ENCODE results near the gene CYP27B1. TPM values are rescaled to one million over a fixed set of nuclear protein-coding genes. Genes with fewer than 3 reads are reported as not detected.

Gene CYP27B1, protein sequence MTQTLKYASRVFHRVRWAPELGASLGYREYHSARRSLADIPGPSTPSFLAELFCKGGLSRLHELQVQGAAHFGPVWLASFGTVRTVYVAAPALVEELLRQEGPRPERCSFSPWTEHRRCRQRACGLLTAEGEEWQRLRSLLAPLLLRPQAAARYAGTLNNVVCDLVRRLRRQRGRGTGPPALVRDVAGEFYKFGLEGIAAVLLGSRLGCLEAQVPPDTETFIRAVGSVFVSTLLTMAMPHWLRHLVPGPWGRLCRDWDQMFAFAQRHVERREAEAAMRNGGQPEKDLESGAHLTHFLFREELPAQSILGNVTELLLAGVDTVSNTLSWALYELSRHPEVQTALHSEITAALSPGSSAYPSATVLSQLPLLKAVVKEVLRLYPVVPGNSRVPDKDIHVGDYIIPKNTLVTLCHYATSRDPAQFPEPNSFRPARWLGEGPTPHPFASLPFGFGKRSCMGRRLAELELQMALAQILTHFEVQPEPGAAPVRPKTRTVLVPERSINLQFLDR
- 1 to 10 TPM; 3.3 to 4.3 TPM for total RNA-seq

DNA sequence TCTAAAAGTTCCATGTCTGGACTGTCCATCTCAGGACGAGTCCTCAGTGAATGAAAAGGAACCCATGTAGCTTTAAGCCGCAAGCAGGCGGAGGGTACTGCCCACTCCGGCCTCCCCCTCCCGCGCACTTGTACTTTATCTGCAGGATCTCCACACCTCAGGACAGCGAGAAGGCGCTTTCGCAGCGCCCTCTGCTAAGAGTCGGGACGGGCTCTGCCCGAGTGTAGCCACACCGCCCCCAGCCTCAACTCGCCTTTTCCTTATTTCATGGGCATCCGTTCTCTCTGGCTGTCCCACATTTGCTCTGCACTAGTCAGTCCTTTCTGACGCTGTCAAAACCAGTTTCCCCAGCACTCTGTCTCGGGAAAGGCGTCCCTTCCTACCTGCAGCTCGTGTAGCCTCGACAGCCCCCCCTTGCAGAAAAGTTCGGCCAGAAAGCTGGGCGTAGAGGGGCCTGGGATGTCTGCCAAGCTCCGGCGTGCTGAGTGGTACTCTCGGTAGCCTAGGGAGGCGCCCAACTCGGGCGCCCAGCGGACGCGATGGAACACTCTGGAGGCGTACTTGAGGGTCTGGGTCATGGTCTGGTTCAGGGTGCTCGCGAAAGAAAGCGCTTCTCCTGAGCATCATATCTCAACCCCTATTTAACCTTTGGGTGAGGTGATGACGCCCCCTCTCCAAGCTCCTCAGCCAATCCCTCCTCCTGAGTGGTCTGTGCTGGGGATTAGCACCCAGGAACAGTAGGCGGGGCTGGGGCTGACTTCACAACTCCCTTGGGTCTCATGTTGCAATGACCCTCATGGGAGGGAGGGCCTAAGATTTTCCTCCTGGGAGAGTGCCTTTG is at the start of gene CYP27B1:
CYP27B1 (minus strand) TSS at position 615 of the 841 bp plus-strand sequence; CDS start at position 578, 37 bp downstream.
- H3K36me3 Mint-ChIP-seq (ENCODE audit: low read depth) = peaks cover 3% of the 10 kb centered on the region
- ChIA-PET CTCF (interaction anchor here (0.8 to 4.7 kb wide), 7 partner anchors 8 to 174 kb away, joined by 3 to 34 read pairs (median 4); partner anchors contain the start of genes MARCHF9 and TSFM), POLR2A (interaction anchor here (0.6 to 3.2 kb wide), 4 partner anchors 10 to 81 kb away, joined by 3 to 15 read pairs (median 4); partner anchors contain the start of genes CDK4 and TSFM)
- no peak within 1 kb of the TSS for H3K27ac Mint-ChIP-seq
- peaks cover 43% of the 10 kb centered on the region for H3K4me1 Mint-ChIP-seq
- peaks cover 12% of the 10 kb centered on the region for H3K27me3 Mint-ChIP-seq
- H3K9me3 Mint-ChIP-seq = no peaks in the 10 kb centered on the region
- no peak for DNase-seq
- peak within 1 kb of the TSS; percentile 85 for H3K4me3 Mint-ChIP-seq

DNA sequence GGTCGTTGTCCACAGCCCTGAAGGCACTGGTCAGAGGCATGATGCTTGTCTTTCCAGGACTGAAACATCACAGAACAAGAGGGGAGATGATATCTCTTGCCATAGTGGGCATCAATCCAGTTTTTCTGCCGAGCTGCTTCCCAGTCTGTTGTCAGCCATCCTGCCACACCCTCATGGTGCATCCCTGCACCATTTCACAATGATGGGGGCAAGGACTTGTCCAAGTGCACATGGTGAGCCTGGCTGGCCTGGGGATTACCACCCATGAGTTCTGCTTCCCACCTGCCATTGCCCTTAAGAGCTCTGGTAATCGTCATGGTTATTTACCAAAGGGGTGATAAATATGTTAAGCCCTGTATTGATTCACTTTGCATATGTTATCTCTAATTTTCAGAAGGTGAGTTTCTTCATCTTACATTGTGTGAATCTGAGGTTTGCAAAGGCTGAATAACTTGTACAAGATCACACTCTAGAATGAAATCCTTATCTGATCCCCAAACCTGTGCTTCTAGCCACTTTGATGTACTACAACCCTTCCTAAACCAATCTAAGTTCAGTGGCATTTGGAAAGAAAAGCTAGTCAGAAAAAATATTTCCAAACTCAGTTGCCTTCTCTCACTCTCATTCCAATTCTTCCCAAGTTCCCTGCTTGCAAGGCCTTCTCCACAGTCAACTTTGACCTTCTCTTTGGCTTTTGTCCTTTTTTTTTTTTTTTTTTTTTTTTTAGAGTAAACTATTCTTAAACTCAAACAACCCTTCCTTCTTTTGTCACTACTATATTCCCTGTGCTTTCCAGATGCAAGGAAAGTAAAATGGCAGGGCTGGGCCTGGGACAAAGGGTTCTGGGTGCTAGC is 49.4 kb upstream of the CYP27B1 start:
- H3K4me3 Mint-ChIP-seq = no peak overlapping the region
- peaks cover 4% of the 10 kb centered on the region for H3K4me1 Mint-ChIP-seq
- DNase-seq = no peak
- POLR2A ChIA-PET = no interaction called here
- no peak overlapping the region for H3K27ac Mint-ChIP-seq
- no peaks in the 10 kb centered on the region for H3K9me3 Mint-ChIP-seq
- CTCF ChIA-PET = interaction anchor here (0.9 to 3.9 kb wide), 4 partner anchors 13 to 89 kb away, joined by 3 to 11 read pairs (median 5); no protein-coding TSS in a partner anchor
- H3K36me3 Mint-ChIP-seq (ENCODE audit: low read depth) = peaks cover 7% of the 10 kb centered on the region
- no peaks in the 10 kb centered on the region for H3K27me3 Mint-ChIP-seq

DNA sequence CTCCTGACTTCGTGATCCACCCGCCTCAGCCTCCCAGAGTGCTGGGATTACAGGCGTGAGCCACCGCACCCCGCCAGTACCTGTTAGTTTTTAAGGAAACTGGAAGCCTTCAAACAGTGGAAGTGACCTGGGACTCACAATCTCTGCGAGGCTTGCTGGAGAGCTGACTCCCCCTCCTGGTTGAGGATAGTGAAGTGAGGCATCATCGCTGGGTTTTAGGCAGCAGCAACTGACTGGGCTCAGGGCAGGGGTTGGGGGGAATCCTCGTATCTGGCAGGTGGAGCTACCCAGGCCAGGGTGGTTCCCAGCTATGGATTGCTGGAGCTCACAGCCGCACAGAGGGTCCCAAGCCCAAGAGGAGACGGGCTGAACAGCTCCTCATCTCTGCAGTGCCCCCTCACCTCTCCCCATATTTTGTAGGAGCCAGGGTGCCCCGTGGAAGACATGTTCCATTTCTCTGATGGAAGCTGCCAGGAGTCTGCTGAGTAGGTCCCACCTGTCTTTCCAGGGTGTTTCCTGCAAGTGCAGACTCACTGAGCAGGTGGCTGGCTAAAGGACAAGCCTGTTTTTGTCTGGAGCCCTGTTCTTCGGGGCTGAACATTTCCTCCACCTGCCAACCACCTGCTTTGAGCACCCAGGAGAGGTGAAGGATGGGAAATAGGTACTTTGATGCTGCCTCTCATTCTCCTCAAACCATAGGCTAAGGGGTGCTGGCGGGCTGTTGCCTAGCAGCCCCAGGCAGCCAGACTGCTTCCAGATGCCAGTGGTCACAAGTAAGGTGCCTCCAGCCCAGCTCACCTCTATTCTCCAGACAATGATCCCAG is 48.5 kb upstream of the CYP27B1 start:
- peaks cover 7% of the 10 kb centered on the region for H3K36me3 Mint-ChIP-seq (ENCODE audit: low read depth)
- H3K27ac Mint-ChIP-seq = no peak overlapping the region
- no peak for DNase-seq
- ChIA-PET CTCF (interaction anchor here (0.9 to 1.4 kb wide), 3 partner anchors 12 to 90 kb away, joined by 3 read pairs; no protein-coding TSS in a partner anchor), POLR2A (no interaction called here)
- no peaks in the 10 kb centered on the region for H3K9me3 Mint-ChIP-seq
- no peaks in the 10 kb centered on the region for H3K27me3 Mint-ChIP-seq
- peaks cover 4% of the 10 kb centered on the region for H3K4me1 Mint-ChIP-seq
- no peak overlapping the region for H3K4me3 Mint-ChIP-seq

DNA sequence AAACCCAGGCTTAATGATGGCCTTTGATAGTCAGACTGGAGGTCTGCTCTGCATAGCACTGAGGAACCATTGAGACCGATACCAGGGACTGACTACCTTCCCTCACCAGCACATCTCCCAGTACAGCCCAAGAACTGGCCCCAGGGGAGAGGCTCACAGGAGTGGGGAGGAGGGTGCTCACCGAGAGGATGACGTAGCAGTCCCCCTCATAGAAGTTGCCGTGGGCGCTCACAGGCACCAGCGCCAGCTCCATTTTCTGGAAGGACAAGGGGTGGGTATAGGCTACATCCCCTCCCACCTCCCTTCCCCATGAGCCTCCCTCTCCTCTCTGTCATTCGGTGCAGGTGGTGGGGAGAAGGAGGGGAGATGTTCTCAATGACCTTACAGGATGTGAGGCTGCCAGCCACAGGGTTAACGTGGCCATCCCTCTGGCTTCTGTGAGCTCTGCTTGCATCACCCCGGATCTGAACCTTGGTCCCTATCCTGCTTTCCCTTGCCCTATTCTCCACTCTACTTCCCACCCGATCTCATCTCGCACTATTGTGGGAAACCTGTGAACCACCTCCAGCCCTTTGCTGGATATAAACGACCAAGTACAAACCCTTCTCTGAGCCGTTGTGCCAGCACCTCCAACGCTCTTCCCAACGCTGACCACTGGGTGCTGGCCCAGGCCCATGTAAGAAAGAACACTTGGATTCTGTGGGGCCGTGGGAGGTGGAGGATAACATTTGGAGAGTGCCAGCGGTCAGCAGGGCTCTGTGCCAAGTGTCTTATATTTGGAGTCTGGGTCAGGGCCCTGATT is 47.3 kb upstream of the CYP27B1 start:
- DNase-seq = no peak
- Mint-ChIP-seq H3K4me1 (peaks cover 4% of the 10 kb centered on the region), H3K27me3 (no peaks in the 10 kb centered on the region), H3K4me3 (no peak overlapping the region), H3K36me3 (ENCODE audit: low read depth) (peaks cover 7% of the 10 kb centered on the region), H3K27ac (no peak overlapping the region), H3K9me3 (no peaks in the 10 kb centered on the region)
- CTCF ChIA-PET = interaction anchor here (1.4 kb wide), 1 partner anchor 89 kb away, joined by 3 read pairs; no protein-coding TSS in a partner anchor
- POLR2A ChIA-PET = no interaction called here

DNA sequence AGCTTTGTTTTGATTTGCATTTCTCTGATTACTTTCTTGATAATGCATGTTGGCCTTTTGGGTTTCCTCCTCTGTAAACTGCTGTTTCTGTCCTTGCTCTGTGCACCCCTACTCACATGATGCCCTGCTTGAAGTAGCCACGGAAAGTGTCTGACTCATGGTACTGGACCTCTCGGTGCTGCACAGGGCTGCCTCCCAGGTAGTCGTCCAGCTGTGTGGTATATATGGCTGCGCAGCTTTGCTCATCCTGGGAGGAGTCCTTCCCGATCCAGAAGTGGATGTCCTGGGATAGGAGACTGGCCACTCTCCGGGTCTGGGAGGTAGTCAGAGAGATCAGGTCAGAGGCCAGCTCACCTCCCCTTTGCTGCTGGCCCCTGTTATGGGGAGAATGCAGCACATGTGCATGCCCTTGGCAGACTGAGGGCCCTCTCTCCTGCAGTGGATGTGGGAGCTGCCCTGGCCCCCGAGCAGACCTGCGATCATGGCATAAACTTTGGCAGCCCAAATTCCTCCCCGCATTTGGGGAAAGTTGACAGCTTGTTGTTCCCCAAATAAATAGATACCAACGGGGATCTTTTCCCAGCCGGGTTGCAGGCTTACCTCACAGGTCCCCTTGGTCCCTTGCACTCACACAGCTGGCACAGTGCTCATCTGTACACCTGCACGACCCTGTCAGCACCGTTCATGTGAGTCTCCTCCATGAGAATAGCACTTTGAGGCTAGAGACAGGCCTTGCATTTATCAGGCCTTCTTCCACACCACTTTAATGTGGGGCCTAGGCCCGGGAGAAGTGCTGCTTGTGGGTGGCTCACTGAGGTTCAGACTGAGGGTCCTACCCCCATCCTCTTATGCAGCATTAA is 46.5 kb upstream of the CYP27B1 start:
- Mint-ChIP-seq H3K9me3 (no peaks in the 10 kb centered on the region), H3K4me1 (peaks cover 4% of the 10 kb centered on the region), H3K36me3 (ENCODE audit: low read depth) (no peaks in the 10 kb centered on the region), H3K4me3 (no peak overlapping the region), H3K27ac (no peak overlapping the region), H3K27me3 (no peaks in the 10 kb centered on the region)
- DNase-seq = no peak
- CTCF ChIA-PET = interaction anchor here (0.6 to 2.3 kb wide), 4 partner anchors 11 to 109 kb away, joined by 3 to 7 read pairs (median 3); no protein-coding TSS in a partner anchor
- POLR2A ChIA-PET = no interaction called here

DNA sequence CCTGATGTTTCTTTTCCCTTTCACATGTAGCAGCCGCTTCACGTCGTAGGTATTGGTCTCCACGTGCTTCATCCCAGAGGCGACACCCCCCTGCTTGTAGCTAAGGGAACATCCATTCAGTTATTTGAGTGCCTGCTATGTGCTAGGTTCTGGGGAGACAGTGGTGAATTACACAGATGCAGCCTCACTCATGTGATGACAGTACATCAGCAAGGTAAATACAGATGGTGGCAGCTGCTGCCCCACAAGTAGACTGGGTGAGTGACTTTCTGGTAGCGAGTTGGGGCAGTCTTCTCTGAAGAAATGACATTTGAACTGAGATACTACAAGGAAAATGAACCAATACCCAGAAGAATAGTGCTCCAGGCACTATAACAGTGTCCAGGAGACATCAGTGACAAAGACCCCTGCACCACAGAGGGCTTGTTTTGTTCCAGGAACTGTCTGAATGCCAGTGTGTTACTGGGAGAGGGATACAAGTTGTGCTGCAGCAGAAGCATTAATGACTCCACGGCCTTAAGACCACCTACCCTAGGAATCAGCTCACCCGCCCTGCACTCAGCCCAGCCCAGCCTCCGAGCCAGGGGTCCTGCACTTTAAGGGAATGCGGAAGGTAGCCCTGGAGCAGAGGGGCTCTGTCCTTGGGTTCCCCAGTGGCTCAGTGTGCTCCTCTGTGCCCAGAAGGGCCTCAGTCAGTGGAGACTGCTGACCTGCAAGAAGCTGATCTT is 44.3 kb upstream of the CYP27B1 start:
- peaks cover 4% of the 10 kb centered on the region for H3K4me1 Mint-ChIP-seq
- H3K4me3 Mint-ChIP-seq = no peak overlapping the region
- ChIA-PET POLR2A (no interaction called here), CTCF (interaction anchor here (0.5 to 2.3 kb wide), 4 partner anchors 9 to 101 kb away, joined by 3 to 7 read pairs (median 4); no protein-coding TSS in a partner anchor)
- no peak overlapping the region for H3K27ac Mint-ChIP-seq
- H3K36me3 Mint-ChIP-seq (ENCODE audit: low read depth) = no peaks in the 10 kb centered on the region
- no peaks in the 10 kb centered on the region for H3K27me3 Mint-ChIP-seq
- DNase-seq = no peak
- H3K9me3 Mint-ChIP-seq = no peaks in the 10 kb centered on the region

DNA sequence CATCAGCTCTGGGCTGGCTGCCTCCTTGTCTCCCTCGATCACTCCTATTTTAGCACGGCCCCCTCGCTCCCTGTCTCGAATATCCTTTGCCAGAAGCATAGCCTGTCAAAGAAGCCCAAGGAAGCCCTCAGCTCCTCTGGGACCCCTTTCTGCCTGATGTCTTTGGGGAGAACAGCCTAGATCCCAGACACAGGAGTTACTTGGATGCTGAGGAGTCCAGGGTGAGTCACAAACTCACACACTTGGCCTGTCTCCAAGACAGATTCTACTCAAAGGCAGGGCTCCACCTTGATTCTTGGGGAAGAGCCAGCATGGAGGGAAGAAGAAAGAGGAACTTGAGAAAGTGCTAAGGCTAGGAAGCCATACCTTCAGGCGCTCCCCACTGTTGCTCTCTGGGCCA is 43.6 kb upstream of the CYP27B1 start:
- no peaks in the 10 kb centered on the region for H3K27me3 Mint-ChIP-seq

DNA sequence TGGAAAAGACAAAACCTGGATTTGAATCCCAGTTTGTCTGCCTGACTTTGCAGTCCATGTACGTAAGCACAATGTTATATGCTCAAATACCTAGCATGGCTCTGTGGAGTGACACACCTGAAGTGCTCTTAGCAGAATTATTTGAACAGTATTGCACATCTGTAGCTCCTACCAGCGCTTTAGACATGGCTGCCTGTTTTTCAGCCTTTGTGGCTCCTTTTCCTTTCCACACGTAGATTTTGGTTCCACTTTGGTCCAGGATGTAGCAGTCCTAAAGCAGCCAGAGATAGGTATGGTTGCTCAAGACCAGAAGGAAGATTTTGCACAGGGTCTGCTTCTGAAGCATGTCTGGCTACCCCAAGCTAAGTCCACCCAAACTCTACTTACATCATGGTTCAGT is 42.5 kb upstream of the CYP27B1 start:
- ChIA-PET POLR2A (no interaction called here), CTCF (no interaction called here)
- H3K9me3 Mint-ChIP-seq = no peaks in the 10 kb centered on the region
- H3K36me3 Mint-ChIP-seq (ENCODE audit: low read depth) = no peaks in the 10 kb centered on the region
- no peak overlapping the region for H3K27ac Mint-ChIP-seq
- H3K27me3 Mint-ChIP-seq = no peaks in the 10 kb centered on the region
- no peak overlapping the region for H3K4me3 Mint-ChIP-seq
- no peak for DNase-seq
- H3K4me1 Mint-ChIP-seq = peaks cover 4% of the 10 kb centered on the region

More for the DNA sequence above, 43.6 kb upstream of the CYP27B1 start:
- no peak for DNase-seq
- Mint-ChIP-seq H3K4me3 (no peak overlapping the region), H3K36me3 (ENCODE audit: low read depth) (no peaks in the 10 kb centered on the region), H3K9me3 (no peaks in the 10 kb centered on the region), H3K4me1 (peaks cover 4% of the 10 kb centered on the region), H3K27ac (no peak overlapping the region)
- ChIA-PET CTCF (no interaction called here), POLR2A (no interaction called here)

DNA sequence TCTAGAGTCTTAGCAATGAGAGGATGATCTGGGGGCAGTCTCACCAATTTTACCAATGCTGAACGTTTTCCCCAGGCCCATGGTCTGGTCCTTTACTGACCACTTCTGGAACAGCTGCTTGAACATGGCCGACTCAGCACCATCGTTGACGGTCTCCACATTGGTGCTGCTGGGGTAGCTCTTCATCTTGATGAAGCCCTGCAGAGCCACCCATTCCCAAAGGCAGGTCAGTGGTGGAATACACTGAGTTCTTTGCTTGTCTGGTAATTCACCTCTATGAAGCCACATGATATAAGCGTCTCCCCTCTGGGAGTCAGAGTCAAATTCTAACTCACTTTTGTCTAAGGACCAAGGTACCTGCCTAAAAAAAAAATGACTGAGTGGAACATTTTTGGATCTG is 41.5 kb upstream of the CYP27B1 start:
- H3K27me3 Mint-ChIP-seq = no peaks in the 10 kb centered on the region
- CTCF ChIA-PET = no interaction called here
- no peaks in the 10 kb centered on the region for H3K9me3 Mint-ChIP-seq
- DNase-seq = no peak
- H3K4me1 Mint-ChIP-seq = peaks cover 4% of the 10 kb centered on the region
- POLR2A ChIA-PET = interaction anchor here (0.7 kb wide), 1 partner anchor 109 kb away, joined by 3 read pairs; no protein-coding TSS in a partner anchor
- H3K4me3 Mint-ChIP-seq = no peak overlapping the region
- H3K27ac Mint-ChIP-seq = no peak overlapping the region
- no peaks in the 10 kb centered on the region for H3K36me3 Mint-ChIP-seq (ENCODE audit: low read depth)

DNA sequence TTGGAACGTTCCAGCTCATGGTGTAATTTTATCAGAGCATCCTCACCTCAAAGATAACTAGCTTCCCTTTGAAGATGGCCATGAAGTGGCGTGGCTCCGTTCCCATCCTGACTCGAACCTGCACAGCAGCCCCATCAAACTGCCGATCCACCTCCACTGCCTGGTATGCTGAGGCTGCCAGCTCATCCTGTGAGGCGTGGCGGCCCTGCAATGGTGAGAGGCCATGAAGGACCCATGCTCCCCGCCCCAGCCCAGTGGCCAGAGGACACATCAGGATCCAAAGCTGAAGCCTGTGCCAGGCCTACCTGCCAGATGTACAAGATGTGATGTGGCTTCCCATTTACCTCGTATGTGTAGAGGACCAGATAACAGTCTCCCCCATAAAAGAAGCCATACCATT is 40.4 kb upstream of the CYP27B1 start:
- CTCF ChIA-PET = interaction anchor here (1.6 kb wide), 1 partner anchor 98 kb away, joined by 6 read pairs; no protein-coding TSS in a partner anchor
- Mint-ChIP-seq H3K9me3 (no peaks in the 10 kb centered on the region), H3K27me3 (no peaks in the 10 kb centered on the region), H3K27ac (no peak overlapping the region), H3K36me3 (ENCODE audit: low read depth) (peaks cover 3% of the 10 kb centered on the region), H3K4me3 (no peak overlapping the region), H3K4me1 (no peaks in the 10 kb centered on the region)
- DNase-seq = no peak
- POLR2A ChIA-PET = no interaction called here
